MCF 10A (cell line): ENCODE data around the gene BLM. TPM values are rescaled to one million over a fixed set of nuclear protein-coding genes. Genes with fewer than 3 reads are reported as not detected.

Source experiments
- BruUV-seq: library from RNA; stranded (reverse); fragments of 400-500 nt; replicated peaks from 2 replicates; lab custom pipeline; 2021; lab: Mats Ljungman, UMichigan
- CTCF ChIA-PET: fragments of 300-600 bp; sonication (Branson Sonifier 250); formaldehyde crosslinking; extraction: SDS; loops from one replicate; lab custom pipeline; 2021; ENCODE audit warnings: antibody characterized with exemption, inconsistent platforms; lab: Yijun Ruan, JAX
- POLR2A ChIA-PET: fragments of 300-600, 350-650 bp; sonication (Branson Sonifier 250); formaldehyde crosslinking; extraction: SDS; loops from one replicate; lab custom pipeline; 2020; ENCODE audit warnings: antibody characterized with exemption, inconsistent platforms; lab: Yijun Ruan, JAX
- DNase-seq: peaks from one replicate; pipeline ENCODE4 v3.0.0-alpha.2; 2018; ENCODE audit not compliant: unreplicated experiment
- H3K27ac Mint-ChIP-seq: one replicate; pipeline ENCODE4 v1.8.0; 2022; ENCODE audit warnings: mild to moderate bottlenecking, low read depth, mixed read lengths; ENCODE audit not compliant: unreplicated experiment
- H3K27me3 Mint-ChIP-seq: one replicate; pipeline ENCODE4 v1.8.0; 2022; ENCODE audit warnings: mixed read lengths; ENCODE audit not compliant: insufficient read depth, unreplicated experiment
- H3K36me3 Mint-ChIP-seq: one replicate; pipeline ENCODE4 v1.8.0; 2022; ENCODE audit warnings: mild to moderate bottlenecking, moderate library complexity, mixed read lengths; ENCODE audit not compliant: insufficient read depth, unreplicated experiment
- H3K4me1 Mint-ChIP-seq: one replicate; pipeline ENCODE4 v1.8.0; 2022; ENCODE audit warnings: mixed read lengths; ENCODE audit not compliant: insufficient read depth, unreplicated experiment
- H3K4me3 Mint-ChIP-seq: one replicate; pipeline ENCODE4 v1.8.0; 2022; ENCODE audit warnings: mild to moderate bottlenecking, moderate library complexity, mixed read lengths; ENCODE audit not compliant: unreplicated experiment
- H3K9me3 Mint-ChIP-seq: one replicate; pipeline ENCODE4 v1.8.0; 2022; ENCODE audit warnings: mixed read lengths; ENCODE audit not compliant: unreplicated experiment
- intact Hi-C: fragments of 100-400 bp; cut with micrococcal nuclease; formaldehyde crosslinking; loops from 2 replicates; pipeline ENCODE4 v1.14.1; 2022
- total RNA-seq: library from RNA; stranded (reverse); gene quantifications from 2 replicates; pipeline ENCODE4 v1.2.3, GENCODE V29; 2022
- TF ChIP-seq, protein P1 (sequence below): fragments of 200-600 bp; IDR thresholded peaks from one replicate; pipeline ENCODE4 v1.8.0; 2022; ENCODE audit warnings: antibody characterized with exemption, mild to moderate bottlenecking; ENCODE audit not compliant: unreplicated experiment

BLM gene
- total RNA-seq, 1 experiment from 2014 or later, result 5.2 TPM

DNA sequence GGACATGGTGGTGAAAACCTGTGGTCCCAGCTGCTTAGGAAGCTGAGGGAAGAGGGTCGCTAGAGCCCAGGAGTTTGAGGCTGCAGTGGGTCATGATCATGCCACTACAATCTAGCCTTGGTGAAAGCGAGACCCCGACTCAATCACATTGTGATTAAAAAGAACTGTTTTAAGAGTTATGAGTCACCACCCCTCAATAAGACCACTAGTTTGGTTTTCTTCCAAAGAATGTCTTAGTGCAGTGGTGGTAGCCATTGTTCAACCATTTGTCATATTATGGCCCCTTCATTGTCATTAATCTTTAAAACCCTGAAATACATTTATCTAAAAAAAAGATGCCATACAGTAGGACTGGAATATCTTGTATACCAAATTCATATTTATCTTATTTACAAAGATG is 48.8 kb downstream of the BLM start:
- Mint-ChIP-seq H3K27me3 (no peaks in the 10 kb centered on the region), H3K36me3 (peaks cover 1% of the 10 kb centered on the region), H3K27ac (no peak overlapping the region), H3K4me3 (no peak overlapping the region), H3K4me1 (peaks cover 8% of the 10 kb centered on the region), H3K9me3 (no peaks in the 10 kb centered on the region)
- no TSS peak for BruUV-seq
- TF ChIP-seq, protein P1, sequence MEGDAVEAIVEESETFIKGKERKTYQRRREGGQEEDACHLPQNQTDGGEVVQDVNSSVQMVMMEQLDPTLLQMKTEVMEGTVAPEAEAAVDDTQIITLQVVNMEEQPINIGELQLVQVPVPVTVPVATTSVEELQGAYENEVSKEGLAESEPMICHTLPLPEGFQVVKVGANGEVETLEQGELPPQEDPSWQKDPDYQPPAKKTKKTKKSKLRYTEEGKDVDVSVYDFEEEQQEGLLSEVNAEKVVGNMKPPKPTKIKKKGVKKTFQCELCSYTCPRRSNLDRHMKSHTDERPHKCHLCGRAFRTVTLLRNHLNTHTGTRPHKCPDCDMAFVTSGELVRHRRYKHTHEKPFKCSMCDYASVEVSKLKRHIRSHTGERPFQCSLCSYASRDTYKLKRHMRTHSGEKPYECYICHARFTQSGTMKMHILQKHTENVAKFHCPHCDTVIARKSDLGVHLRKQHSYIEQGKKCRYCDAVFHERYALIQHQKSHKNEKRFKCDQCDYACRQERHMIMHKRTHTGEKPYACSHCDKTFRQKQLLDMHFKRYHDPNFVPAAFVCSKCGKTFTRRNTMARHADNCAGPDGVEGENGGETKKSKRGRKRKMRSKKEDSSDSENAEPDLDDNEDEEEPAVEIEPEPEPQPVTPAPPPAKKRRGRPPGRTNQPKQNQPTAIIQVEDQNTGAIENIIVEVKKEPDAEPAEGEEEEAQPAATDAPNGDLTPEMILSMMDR, result no peak
- no peak for DNase-seq
- intact Hi-C loops, result no loop called here
- ChIA-PET POLR2A (no interaction called here), CTCF (no interaction called here)

DNA sequence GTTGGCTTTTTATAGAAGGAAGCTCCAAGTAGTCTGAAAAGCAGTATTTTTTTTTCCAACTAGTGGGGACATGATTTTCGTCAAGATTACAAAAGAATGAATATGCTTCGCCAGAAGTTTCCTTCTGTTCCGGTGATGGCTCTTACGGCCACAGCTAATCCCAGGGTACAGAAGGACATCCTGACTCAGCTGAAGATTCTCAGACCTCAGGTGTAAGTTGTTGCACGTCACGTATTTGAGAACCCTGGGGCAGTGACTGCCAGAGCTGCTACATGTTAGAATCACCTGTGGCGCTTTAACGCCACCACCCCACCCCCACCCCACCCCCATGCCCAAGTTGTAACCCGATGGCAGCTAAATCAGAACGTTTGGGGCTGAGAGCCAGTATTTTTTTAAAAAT is 52.2 kb downstream of the BLM start:
- TF ChIP-seq, protein P1, result no peak
- Mint-ChIP-seq H3K4me1 (no peaks in the 10 kb centered on the region), H3K27me3 (no peaks in the 10 kb centered on the region), H3K27ac (no peak overlapping the region), H3K4me3 (no peak overlapping the region), H3K9me3 (no peaks in the 10 kb centered on the region), H3K36me3 (peaks cover 5% of the 10 kb centered on the region)
- ChIA-PET CTCF (interaction anchor here (0.7 to 2.6 kb wide), 2 partner anchors 93 to 116 kb away, joined by 3 to 11 read pairs; no protein-coding TSS in a partner anchor), POLR2A (no interaction called here)
- intact Hi-C loops, result no loop called here
- BruUV-seq, result no TSS peak
- DNase-seq, result no peak

DNA sequence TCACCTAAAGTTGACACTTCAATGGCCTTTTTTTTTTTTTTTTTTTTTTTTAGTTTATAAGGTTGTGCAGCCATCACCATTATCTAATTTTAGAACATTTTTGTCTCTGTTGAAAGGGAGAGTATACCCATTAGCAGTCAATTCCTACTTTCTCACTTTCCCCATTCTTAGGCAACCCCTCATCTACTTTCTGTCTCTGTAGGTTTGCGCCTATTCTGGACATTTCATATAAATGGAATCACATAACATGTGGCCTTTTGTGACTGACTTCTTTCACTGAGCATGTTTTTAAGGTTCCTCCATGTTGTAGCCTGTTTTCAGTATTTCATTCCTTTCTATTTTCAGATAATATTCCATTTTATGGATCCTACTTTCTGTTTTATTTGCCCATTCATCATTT is 56.3 kb downstream of the BLM start:
- CTCF ChIA-PET, result interaction anchor here (1.1 kb wide), 1 partner anchor 16 kb away, joined by 5 read pairs; no protein-coding TSS in a partner anchor
- intact Hi-C loops, result no loop called here
- Mint-ChIP-seq H3K27ac (no peak overlapping the region), H3K4me3 (no peak overlapping the region), H3K27me3 (no peaks in the 10 kb centered on the region), H3K4me1 (peaks cover 7% of the 10 kb centered on the region), H3K9me3 (no peaks in the 10 kb centered on the region), H3K36me3 (peaks cover 8% of the 10 kb centered on the region)
- POLR2A ChIA-PET, result interaction anchor here (0.6 kb wide), 1 partner anchor 1397 kb away, joined by 5 read pairs; no protein-coding TSS in a partner anchor
- DNase-seq, result no peak
- no TSS peak for BruUV-seq
- TF ChIP-seq, protein P1, result no peak

DNA sequence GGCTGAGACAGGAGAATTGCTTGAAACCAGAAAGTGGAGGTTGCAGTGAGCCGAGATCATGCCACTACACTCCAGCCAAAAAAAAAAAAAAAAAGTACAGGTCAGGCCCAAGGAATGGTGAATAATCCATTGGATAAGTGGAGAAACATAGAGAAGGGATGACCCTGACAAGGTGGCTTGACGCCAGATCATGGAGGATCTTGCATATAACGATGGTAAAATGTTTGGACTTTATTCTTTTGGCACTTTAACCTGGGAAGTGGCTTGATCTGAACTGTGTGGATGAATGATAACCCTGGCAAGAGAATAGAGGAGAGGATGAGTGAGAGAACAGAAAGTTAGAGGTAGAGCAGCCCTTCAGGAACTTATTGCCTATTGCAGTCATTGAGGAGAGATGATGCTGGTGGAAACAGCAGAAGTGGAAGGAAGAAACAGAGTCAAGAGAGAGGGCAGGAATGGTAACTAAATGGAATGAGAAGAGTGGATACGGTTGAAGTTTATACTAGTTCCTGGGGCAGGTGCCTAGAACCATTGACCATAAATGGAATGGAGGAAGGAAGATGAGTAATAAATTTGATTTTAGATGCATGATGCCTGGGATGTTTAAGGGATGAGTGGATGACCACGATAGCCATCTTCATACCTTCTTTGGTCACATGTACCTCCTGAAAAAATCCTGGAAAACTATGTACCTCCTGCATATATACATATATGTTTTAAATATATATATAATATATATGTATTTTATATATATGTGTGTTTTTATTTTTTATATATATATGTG is 57.8 kb downstream of the BLM start:
- peak; percentile 16 for DNase-seq
- no peaks in the 10 kb centered on the region for H3K27me3 Mint-ChIP-seq
- no peaks in the 10 kb centered on the region for H3K9me3 Mint-ChIP-seq
- TF ChIP-seq, protein P1, result no peak
- no peak overlapping the region for H3K27ac Mint-ChIP-seq
- BruUV-seq, result TSS peak; percentile 79
- peaks cover 10% of the 10 kb centered on the region for H3K36me3 Mint-ChIP-seq
- H3K4me3 Mint-ChIP-seq, result no peak overlapping the region
- intact Hi-C loops, result no loop called here
- CTCF ChIA-PET, result interaction anchor here (0.7 kb wide), 1 partner anchor 449 kb away, joined by 3 read pairs; no protein-coding TSS in a partner anchor
- POLR2A ChIA-PET, result no interaction called here
- peaks cover 7% of the 10 kb centered on the region for H3K4me1 Mint-ChIP-seq
